NCI-H187 (cell line): Measurements from ENCODE around the gene PROSER3.

Experiments used
- DNase-seq, 2 experiments: peaks; one replicate each; lab custom pipeline; 2025; lab: John Stamatoyannopoulos, UW

PROSER3 gene

DNA sequence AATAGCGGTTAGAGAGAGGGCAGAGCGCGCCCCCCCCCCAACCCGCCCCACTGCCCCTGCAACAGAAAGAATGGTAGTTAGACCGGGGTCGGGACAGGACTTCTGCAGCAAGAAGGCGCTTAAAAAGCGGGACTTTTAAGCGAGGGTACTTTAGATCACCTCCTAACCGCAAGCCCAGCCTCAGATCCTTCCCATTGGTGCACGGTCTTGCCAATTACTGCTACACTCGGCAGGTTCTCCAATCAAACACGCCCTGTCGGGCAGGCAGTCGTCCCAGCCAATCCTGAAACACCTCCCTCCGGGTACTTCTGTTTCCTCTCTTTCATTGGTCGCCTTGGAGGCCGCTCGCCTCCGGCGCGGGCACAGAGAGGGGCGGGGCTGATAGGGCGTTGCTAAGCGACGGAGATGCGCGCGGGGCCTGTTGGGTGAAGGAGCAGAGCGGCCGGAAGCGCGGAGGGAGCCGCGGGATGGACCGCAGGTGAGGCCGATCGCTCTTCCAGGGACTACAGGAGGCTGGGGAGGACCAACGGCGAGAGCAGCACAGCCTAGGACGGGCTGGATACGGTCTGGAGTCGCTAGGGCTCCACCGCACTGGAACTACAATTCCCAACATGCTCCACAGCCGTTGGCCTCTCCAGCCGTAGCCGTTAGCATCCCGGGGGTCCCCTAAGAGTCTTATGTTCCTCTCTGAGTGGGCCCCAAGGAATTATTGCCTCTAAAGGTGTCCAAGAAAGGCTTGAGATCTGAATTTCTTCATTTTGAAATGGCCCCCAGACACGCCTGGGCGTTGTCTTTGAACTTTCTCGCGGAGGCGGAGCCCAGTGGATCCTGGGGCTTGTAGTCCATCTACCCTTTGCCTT lies at the start of gene PROSER3:
PROSER3 (plus strand) TSS at position 428 of the 860 bp plus-strand sequence; CDS start at position 468, 40 bp downstream.
- peak; percentile 97 to 98 for DNase-seq

DNA sequence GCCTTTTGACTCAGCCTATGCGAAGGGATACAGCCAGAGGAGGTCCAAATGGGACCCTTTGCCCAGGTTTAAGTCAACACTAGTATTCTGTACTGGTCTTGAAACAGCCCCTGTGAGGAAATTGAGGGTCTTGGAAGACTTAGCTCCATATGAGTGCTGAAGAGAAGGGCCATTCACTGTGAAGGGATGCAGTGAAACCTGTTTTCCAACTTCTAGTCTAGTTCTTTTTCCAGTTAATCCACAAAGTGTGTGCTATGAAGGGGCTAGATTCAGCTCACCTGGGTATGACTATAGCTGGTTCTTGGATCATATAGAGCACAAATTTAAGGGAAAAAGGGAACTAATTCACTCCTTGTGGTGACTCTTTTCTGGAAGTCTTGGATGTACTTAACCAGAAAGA lies 49.6 kb upstream of the PROSER3 start:
- DNase-seq, result no peak

DNA sequence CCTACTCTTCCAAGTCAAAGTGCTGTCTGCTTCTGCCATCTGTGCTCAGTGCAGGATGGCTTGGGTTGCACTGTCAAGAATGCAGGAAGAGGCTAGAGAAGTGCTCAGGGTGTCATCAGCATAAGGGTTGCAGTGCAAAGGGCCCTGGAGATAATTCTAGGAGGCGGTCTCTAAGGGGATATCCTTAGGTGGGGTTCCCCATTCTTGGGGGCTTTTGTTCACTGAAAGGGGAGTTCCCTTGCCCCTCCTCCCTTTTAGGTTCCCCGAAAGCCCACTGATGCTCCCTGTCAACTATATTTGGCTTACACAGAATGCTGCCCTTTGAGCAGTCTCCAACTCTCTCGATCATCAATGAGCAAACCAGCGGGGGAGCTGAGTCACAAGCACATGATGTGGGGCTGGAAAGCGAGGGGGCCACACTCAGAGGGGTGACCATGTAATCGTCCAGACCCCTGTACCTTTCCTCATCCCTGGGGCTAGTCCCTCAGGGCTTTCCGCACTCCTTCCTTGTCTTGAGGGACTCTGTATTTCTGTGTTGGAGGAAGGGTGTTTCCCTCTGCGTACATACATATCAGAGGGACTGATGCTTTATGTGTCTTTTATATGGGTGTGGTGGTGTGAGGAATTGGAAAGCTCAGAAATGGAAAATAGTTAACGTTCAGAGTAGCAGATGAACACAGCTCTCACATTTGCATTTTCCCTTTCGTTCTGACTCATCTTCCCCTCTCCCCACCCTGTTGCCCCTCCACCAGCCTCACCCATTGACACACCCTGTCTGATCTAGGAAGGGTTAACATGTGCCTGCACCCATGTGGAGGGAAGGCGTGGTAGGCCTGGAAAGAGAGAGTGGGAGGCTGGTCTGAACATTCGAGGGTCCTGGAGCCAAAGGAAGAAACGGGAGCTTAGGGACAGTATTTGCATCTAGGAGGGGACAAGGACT lies 46.9 kb upstream of the PROSER3 start:
- DNase-seq, result no peak

- no peak for DNase-seq
Observed at GRCh38 chr19:35712567-35713505, 45.1 kb upstream of the PROSER3 start.

DNA sequence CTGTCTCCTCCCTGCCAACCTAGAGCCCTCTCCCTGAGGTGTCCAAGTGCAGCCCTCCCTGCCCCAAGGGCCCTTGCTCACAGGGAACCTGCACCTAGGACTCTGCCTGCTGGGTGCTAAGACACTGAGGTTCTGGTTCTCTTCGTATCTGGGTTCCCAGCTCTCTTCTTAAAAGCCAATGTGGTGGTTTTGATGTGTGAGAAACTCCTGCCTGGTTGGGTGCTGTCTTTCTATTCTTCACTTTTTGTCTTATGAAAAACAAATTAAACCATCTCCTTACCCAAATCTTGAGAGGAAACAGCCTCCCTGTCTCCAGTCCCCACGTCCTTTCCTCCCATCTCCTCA lies 44.5 kb upstream of the PROSER3 start:
- no peak for DNase-seq

DNA sequence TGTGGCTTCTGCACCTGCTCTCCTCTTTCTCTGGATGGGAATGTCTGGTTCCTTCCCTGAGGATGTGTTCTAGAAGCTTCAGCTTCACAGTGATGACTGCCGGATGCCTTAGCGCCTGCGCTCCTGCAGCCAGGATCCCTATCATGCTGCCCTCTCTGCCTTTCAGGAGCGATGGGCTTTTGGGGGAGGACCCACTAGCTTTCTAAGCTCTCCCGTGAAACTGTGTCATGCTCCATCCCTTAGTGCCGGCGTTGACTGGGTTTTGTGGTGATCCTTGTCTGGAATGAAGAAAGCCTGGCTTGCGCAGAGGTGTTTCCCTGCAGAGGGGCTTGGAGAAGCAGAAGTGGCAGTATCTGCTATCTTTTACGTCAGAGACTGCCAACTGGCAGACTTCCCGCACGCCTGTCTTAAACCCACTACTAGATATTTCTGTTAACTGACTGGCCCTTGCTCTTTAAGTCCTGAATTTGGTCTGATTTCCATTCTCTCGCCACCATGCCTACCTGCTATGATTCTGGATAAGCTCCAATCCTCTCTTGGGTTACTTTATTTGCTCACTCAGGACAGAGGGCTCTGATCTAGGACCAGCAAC lies 44.0 kb upstream of the PROSER3 start:
- DNase-seq, result no peak

DNA sequence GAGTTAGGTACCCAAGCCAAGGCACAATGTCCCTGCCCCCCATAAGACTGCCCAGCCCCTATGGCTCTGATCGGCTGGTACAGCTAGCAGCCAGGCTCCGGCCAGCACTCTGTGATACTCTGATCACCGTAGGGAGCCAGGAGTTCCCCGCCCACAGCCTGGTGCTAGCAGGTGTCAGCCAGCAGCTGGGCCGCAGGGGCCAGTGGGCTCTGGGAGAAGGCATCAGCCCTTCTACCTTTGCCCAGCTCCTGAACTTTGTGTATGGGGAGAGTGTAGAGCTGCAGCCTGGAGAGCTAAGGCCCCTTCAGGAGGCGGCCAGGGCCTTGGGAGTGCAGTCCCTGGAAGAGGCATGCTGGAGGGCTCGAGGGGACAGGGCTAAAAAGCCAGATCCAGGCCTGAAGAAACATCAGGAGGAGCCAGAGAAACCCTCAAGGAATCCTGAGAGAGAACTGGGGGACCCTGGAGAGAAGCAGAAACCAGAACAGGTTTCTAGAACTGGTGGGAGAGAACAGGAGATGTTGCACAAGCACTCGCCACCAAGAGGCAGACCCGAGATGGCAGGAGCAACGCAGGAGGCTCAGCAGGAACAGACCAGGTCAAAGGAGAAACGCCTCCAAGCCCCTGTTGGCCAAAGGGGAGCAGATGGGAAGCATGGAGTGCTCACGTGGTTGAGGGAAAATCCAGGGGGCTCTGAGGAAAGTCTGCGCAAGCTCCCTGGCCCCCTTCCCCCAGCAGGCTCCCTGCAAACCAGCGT lies 43.2 kb upstream of the PROSER3 start:
- DNase-seq, result no peak

DNA sequence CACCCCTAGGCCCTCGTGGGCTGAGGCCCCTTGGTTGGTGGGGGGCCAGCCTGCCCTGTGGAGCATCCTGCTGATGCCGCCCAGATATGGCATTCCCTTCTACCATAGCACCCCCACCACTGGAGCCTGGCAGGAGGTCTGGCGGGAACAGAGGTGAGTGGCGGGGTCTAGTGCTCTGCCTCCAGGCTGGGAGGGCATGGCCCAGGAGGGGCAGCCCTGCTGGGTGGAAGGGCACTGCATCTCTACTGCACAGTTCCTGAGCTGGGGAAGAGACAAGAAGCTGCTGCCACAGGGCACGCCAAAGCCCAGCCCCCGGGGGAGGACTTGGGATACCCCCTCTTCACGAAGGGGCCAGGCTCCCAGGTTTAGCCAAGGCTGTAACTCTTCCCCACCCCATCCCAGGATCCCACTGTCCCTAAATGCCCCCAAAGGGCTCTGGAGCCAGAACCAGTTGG lies 42.6 kb upstream of the PROSER3 start:
- no peak for DNase-seq

- DNase-seq, result peak in 1 of 2 experiments; percentile 60
Observed at GRCh38 chr19:35715981-35716800, 41.8 kb upstream of the PROSER3 start.

DNA sequence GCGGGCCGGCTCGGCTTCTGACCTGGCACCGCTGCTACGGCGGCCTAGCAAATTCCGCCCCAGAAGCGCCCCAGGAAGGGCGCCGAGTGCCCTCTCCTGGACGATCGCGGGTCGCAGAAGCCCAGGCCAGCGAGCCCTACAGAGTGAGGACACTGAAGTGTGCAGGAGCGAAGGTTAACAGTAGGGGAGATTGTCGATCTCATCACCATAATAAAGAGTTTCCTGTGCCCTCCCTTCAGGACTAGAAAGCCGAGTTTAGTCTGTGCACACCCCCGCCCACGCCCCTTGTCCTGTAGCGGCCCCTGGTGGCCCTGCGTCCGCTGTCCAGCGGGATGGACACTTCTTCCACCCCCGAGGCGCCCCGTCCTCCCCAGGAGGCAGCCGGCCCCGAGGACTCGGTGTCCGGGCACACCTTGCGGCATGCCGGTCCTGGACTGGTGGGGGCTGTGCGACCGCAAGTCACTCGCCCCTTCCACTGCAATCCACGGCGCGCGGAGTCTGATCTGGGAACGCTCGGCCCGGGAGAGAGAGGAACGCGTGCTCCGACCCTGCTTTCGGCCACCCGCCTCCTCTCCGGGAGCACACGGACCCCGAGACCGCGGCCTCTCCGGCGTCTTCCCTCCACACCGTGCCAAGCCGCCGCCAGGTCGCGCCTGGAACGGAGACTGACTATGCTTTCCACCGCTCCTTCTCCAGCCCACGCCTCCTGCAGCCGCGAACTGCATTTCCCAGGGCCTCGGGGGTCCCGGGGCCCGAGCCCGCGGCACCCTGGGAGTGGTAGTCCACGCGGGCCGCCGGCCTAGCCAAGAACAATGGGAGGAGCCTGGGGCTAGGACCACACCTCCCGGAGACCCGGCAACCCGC lies 40.9 kb upstream of the PROSER3 start:
- peak; percentile 91 to 98 for DNase-seq

DNA sequence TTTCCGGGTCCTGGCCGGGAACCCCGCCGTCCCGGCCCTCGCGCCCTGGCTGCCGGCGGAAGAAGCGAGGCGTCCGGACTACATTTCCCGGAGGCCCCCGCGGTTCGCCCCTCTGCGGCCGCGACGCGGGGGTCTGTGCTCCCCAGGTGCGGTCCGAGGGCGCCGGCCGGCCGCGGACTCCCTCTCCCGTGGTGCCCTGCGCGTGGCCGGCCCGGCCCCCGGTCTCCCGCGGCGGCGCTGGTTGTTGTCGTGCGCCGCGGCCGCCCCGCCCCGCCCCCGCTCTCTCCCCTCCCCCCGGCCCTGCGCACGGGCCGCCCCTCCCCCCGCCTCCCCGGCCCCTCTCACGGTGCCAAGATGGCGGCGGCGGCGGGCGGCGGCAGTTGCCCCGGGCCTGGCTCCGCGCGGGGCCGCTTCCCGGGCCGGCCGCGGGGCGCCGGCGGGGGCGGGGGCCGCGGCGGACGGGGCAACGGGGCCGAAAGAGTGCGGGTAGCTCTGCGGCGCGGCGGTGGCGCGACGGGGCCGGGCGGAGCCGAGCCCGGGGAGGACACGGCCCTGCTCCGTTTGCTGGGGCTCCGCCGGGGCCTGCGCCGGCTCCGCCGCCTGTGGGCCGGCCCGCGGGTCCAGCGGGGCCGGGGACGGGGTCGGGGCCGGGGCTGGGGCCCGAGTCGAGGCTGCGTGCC lies 40.2 kb upstream of the PROSER3 start, which contains the start of gene KMT2B:
KMT2B (plus strand) TSS at position 339 of the 680 bp plus-strand sequence; CDS start at position 355, 16 bp downstream.
- DNase-seq, result peak in 1 of 2 experiments; percentile 78

DNA sequence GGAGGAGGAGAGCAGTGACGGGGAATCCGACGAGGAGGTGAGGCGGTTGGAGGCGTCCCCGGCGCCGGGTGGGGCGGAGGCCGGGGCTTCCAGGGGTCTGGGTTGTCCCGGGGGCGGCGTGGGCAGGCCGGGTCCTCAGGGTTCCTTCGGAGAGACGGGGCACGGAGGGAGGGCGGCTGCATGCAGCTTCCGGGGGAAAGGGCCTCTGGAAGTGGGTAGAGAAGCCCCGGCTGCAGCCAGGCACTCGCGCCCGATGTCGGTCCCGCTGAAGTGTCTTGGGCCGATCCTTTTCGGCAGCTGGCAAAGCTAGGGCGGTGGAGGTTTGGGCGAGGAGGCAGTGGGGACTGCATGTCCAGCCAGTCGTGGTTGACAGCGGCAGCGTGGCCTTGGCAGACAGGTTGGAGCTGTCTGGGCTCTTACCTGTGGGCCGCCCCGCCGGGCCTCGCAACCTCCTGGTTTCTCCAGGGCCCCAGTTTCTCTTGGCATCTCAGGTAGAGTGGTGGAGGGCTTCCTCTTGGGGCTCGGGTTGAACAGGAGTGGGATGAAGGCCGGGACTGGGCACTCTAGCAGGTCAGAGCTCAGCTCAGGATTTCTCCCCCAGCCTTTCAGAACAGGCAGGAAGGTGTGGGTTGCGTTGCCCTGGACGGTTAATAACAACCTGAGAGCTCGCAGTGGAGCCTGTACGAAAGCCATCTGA lies 39.5 kb upstream of the PROSER3 start:
- DNase-seq, result no peak

DNA sequence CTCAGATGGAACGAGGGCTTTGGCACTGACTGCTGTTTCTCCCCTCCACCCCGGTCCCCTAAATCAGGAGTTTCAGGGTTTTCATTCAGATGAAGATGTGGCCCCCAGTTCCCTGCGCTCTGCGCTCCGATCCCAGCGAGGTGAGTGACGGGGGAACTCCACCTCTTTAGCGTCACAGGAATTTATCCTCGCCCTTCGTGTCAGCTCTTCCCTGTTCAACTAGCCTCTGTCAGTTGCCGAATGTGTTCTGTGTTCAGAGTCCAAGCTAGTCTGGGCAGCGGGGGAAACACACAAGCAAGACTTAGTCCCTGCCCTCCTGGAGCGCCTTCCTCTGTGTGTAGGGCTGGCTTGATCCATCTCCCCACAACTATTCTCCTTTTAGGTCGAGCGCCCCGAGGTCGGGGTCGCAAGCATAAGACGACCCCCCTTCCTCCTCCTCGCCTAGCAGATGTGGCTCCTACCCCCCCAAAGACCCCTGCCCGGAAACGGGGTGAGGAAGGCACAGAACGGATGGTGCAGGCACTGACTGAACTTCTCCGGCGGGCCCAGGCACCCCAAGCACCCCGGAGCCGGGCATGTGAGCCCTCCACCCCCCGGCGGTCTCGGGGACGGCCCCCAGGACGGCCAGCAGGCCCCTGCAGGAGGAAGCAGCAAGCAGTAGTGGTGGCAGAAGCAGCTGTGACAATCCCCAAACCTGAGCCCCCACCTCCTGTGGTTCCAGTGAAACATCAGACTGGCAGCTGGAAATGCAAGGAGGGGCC lies 38.4 kb upstream of the PROSER3 start:
- no peak for DNase-seq

DNA sequence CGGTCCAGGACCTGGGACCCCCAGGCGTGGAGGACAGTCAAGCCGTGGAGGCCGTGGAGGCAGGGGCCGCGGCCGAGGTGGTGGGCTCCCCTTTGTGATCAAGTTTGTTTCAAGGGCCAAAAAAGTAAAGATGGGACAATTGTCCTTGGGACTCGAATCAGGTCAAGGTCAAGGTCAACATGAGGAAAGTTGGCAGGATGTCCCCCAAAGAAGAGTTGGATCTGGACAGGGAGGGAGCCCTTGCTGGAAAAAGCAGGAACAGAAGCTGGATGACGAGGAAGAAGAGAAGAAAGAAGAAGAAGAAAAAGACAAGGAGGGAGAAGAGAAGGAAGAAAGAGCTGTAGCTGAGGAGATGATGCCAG lies 37.8 kb upstream of the PROSER3 start:
- no peak for DNase-seq

DNA sequence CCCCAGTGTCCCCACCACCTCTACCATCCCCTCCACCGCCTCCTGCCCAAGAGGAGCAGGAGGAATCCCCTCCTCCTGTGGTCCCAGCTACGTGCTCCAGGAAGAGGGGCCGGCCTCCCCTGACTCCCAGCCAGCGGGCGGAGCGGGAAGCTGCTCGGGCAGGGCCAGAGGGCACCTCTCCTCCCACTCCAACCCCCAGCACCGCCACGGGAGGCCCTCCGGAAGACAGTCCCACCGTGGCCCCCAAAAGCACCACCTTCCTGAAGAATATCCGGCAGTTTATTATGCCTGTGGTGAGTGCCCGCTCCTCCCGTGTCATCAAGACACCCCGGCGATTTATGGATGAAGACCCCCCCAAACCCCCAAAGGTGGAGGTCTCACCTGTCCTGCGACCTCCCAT lies 37.3 kb upstream of the PROSER3 start:
- no peak for DNase-seq

DNA sequence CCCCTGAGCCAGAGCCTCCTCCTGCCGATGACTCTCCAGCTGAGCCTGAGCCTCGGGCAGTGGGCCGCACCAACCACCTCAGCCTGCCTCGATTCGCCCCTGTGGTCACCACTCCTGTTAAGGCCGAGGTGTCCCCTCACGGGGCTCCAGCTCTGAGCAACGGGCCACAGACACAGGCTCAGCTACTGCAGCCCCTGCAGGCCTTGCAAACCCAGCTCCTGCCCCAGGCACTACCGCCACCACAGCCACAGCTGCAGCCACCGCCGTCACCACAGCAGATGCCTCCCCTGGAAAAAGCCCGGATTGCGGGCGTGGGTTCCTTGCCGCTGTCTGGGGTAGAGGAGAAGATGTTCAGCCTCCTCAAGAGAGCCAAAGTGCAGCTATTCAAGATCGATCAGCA lies 36.6 kb upstream of the PROSER3 start:
- no peak for DNase-seq

- no peak for DNase-seq
Observed at GRCh38 chr19:35722461-35722860, 35.5 kb upstream of the PROSER3 start.
